Astrocyte (in vitro differentiated cells and primary cell): Measurements from ENCODE around the gene BPTF. TPM values are rescaled to one million over a fixed set of nuclear protein-coding genes. Genes with fewer than 3 reads are reported as not detected.

ENCODE experiments used
- DNase-seq: peaks from one replicate; pipeline ENCODE4 v3.0.0-alpha.2; 2010; ENCODE audit warnings: low read depth
- FAIRE-seq: peaks from 2 replicates; lab custom pipeline; 2011; peaks lifted over from hg19 to GRCh38; lab: Jason Lieb, UNC
- H2AFZ ChIP-seq: 2 replicates; pipeline ENCODE4 v1.6.0; 2012; ENCODE audit warnings: low read depth, low read length, inconsistent platforms
- H3K27ac ChIP-seq: 2 replicates; pipeline ENCODE4 v1.5.1; 2011; ENCODE audit warnings: low read depth, low read length, inconsistent platforms
- H3K27me3 ChIP-seq: 2 replicates; pipeline ENCODE4 v1.6.0; 2011; ENCODE audit warnings: low read length, inconsistent platforms; ENCODE audit not compliant: insufficient read depth
- H3K36me3 ChIP-seq: 2 replicates; pipeline ENCODE4 v1.5.1; 2011; ENCODE audit warnings: low read length, inconsistent platforms; ENCODE audit not compliant: insufficient read depth
- H3K4me1 ChIP-seq: 2 replicates; pipeline ENCODE4 v1.5.1; 2011; ENCODE audit warnings: low read length, inconsistent platforms; ENCODE audit not compliant: insufficient read depth
- H3K4me2 ChIP-seq: 2 replicates; pipeline ENCODE4 v1.6.0; 2012; ENCODE audit warnings: low read length, inconsistent platforms
- H3K4me3 ChIP-seq: 2 replicates; pipeline ENCODE4 v1.5.1; 2011; ENCODE audit warnings: low read depth, mild to moderate bottlenecking, low read length, inconsistent platforms; ENCODE audit not compliant: insufficient read depth
- H3K79me2 ChIP-seq: 2 replicates; pipeline ENCODE4 v1.6.0; 2012; ENCODE audit warnings: mild to moderate bottlenecking, low read length, inconsistent platforms; ENCODE audit not compliant: insufficient read depth
- H3K9ac ChIP-seq: 2 replicates; pipeline ENCODE4 v1.6.0; 2012; ENCODE audit warnings: mild to moderate bottlenecking, low read length, inconsistent platforms
- H3K9me3 ChIP-seq: 2 replicates; pipeline ENCODE4 v1.5.1; 2012; ENCODE audit warnings: low read depth, mild to moderate bottlenecking, low read length, inconsistent platforms; ENCODE audit not compliant: insufficient read depth
- H4K20me1 ChIP-seq: 2 replicates; pipeline ENCODE4 v1.6.0; 2012; ENCODE audit warnings: low read length, inconsistent platforms; ENCODE audit not compliant: insufficient read depth
- H3K27ac Mint-ChIP-seq: one replicate; pipeline ENCODE4 v1.8.0; 2021; ENCODE audit warnings: mild to moderate bottlenecking, mixed read lengths; ENCODE audit not compliant: unreplicated experiment
- H3K27me3 Mint-ChIP-seq: one replicate; pipeline ENCODE4 v1.8.0; 2021; ENCODE audit warnings: low read depth, mixed read lengths; ENCODE audit not compliant: unreplicated experiment
- H3K36me3 Mint-ChIP-seq: one replicate; pipeline ENCODE4 v1.8.0; 2021; ENCODE audit warnings: low read depth, mixed read lengths; ENCODE audit not compliant: unreplicated experiment
- H3K4me1 Mint-ChIP-seq: one replicate; pipeline ENCODE4 v1.8.0; 2021; ENCODE audit warnings: low read depth, mixed read lengths; ENCODE audit not compliant: unreplicated experiment
- H3K4me3 Mint-ChIP-seq: one replicate; pipeline ENCODE4 v1.8.0; 2021; ENCODE audit warnings: mild to moderate bottlenecking, moderate library complexity, mixed read lengths; ENCODE audit not compliant: unreplicated experiment
- H3K9me3 Mint-ChIP-seq: one replicate; pipeline ENCODE4 v1.8.0; 2021; ENCODE audit warnings: mild to moderate bottlenecking, mixed read lengths; ENCODE audit not compliant: unreplicated experiment
- CTCF ChIP-seq: IDR thresholded peaks from 2 replicates; pipeline ENCODE4 v1.5.1; 2011; ENCODE audit warnings: low read depth, mild to moderate bottlenecking, inconsistent platforms, low read length, moderate library complexity; ENCODE audit not compliant: insufficient read depth
- EZH2 ChIP-seq: IDR thresholded peaks from 2 replicates; pipeline ENCODE4 v1.6.1; 2012; ENCODE audit warnings: mild to moderate bottlenecking, low read length, inconsistent platforms; ENCODE audit not compliant: insufficient read depth
- total RNA-seq: library from RNA; stranded (reverse); gene quantifications from 2 replicates; pipeline ENCODE4 v1.2.1, GENCODE V29; 2021

The BPTF gene
- total RNA-seq, 1 donor from 2014 or later: 72.7 TPM

DNA sequence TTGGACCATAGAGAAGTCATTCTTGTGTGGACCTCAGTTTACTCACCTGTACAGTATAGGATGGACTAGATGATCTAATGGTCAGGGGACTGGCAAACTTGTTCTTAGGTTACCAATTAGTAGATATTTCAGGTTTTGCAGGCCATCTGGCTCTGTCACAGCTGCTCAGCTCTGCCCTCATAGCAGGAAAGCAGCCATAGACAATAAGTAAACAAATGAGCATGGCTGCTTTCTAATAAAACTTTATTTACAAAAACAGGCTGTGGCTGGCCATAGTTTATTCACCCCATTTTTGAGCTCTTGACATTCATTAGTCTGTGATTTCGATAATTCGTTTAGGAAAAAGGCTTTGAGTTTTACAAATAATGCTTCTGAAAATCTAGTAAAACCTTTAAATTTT is 12.7 kb downstream of the BPTF start:
- no peaks in the 10 kb centered on the region for H3K9me3 Mint-ChIP-seq
- no peak overlapping the region for H3K4me3 ChIP-seq
- no peaks in the 10 kb centered on the region for H3K27me3 Mint-ChIP-seq
- no peak overlapping the region for H3K27ac Mint-ChIP-seq
- H3K36me3 ChIP-seq: no peaks in the 10 kb centered on the region
- no peak for FAIRE-seq
- no peaks in the 10 kb centered on the region for H3K27me3 ChIP-seq
- DNase-seq: no peak
- H3K9me3 ChIP-seq: no peaks in the 10 kb centered on the region
- H4K20me1 ChIP-seq: peaks cover 84% of the 10 kb centered on the region
- peaks cover 3% of the 10 kb centered on the region for H3K36me3 Mint-ChIP-seq
- peaks cover 9% of the 10 kb centered on the region for H3K4me1 ChIP-seq
- H2AFZ ChIP-seq: no peak overlapping the region
- H3K9ac ChIP-seq: no peak overlapping the region
- H3K4me2 ChIP-seq: no peak overlapping the region
- H3K27ac ChIP-seq: no peak overlapping the region
- no peak for TF ChIP-seq CTCF
- peaks cover 25% of the 10 kb centered on the region for H3K4me1 Mint-ChIP-seq
- H3K79me2 ChIP-seq: peaks cover 91% of the 10 kb centered on the region
- H3K4me3 Mint-ChIP-seq: no peak overlapping the region

GRCh38 chr17:67838538-67838937 is 13.2 kb downstream of the BPTF start:
- FAIRE-seq (no peak), DNase-seq (no peak)
- H3K36me3 Mint-ChIP-seq: peaks cover 3% of the 10 kb centered on the region
- no peak overlapping the region for H3K27ac Mint-ChIP-seq
- no peak overlapping the region for H2AFZ ChIP-seq
- no peak for TF ChIP-seq EZH2
- TF ChIP-seq CTCF: no peak
- H3K36me3 ChIP-seq: no peaks in the 10 kb centered on the region
- H3K4me3 Mint-ChIP-seq: no peak overlapping the region
- peaks cover 25% of the 10 kb centered on the region for H3K4me1 Mint-ChIP-seq
- no peak overlapping the region for H3K4me2 ChIP-seq
- H3K4me1 ChIP-seq: peaks cover 9% of the 10 kb centered on the region
- H3K79me2 ChIP-seq: peaks cover 92% of the 10 kb centered on the region
- H3K9me3 Mint-ChIP-seq: no peaks in the 10 kb centered on the region
- peaks cover 84% of the 10 kb centered on the region for H4K20me1 ChIP-seq
- H3K27me3 Mint-ChIP-seq: no peaks in the 10 kb centered on the region
- no peak overlapping the region for H3K9ac ChIP-seq
- H3K9me3 ChIP-seq: no peaks in the 10 kb centered on the region
- H3K27ac ChIP-seq: no peak overlapping the region
- no peaks in the 10 kb centered on the region for H3K27me3 ChIP-seq
- H3K4me3 ChIP-seq: no peak overlapping the region

- no peak overlapping the region for H3K9ac ChIP-seq
- no peaks in the 10 kb centered on the region for H3K36me3 Mint-ChIP-seq
- H3K27me3 ChIP-seq: no peaks in the 10 kb centered on the region
- peaks cover 9% of the 10 kb centered on the region for H3K4me1 Mint-ChIP-seq
- DNase-seq (no peak), FAIRE-seq (no peak)
- no peak overlapping the region for H3K27ac Mint-ChIP-seq
- no peaks in the 10 kb centered on the region for H3K9me3 Mint-ChIP-seq
- H4K20me1 ChIP-seq: peaks cover 74% of the 10 kb centered on the region
- H2AFZ ChIP-seq: no peak overlapping the region
- no peaks in the 10 kb centered on the region for H3K9me3 ChIP-seq
- H3K4me2 ChIP-seq: no peak overlapping the region
- no peaks in the 10 kb centered on the region for H3K27me3 Mint-ChIP-seq
- H3K4me3 Mint-ChIP-seq: no peak overlapping the region
- TF ChIP-seq CTCF: no peak
- TF ChIP-seq EZH2: no peak
- H3K4me1 ChIP-seq: peaks cover 4% of the 10 kb centered on the region
- H3K36me3 ChIP-seq: no peaks in the 10 kb centered on the region
- no peak overlapping the region for H3K27ac ChIP-seq
- peaks cover 94% of the 10 kb centered on the region for H3K79me2 ChIP-seq
- no peak overlapping the region for H3K4me3 ChIP-seq
These were observed 16.7 kb downstream of the BPTF start for GRCh38 chr17:67841992-67842391.
